K562 (cell line): ENCODE measurements around the gene HCFC1R1. TPM values are rescaled to one million over a fixed set of nuclear protein-coding genes. Genes with fewer than 3 reads are reported as not detected.

Experiments
- ASH1L ChIP-seq: fragments of 450-650 bp; IDR thresholded peaks from 2 replicates; pipeline ENCODE4 v1.6.1; 2018; ENCODE audit warnings: borderline replicate concordance, mild to moderate bottlenecking, low read depth; ENCODE audit not compliant: partially characterized antibody
- CCNT2 ChIP-seq: IDR thresholded peaks from 2 replicates; pipeline ENCODE4 v1.6.1; 2011; ENCODE audit warnings: borderline replicate concordance, low read depth, mild to moderate bottlenecking, moderate library complexity, mixed read lengths, low read length; ENCODE audit not compliant: insufficient read length; ENCODE audit errors: extremely low read depth
- DIDO1 ChIP-seq: fragments of 450-650 bp; IDR thresholded peaks from 2 replicates; pipeline ENCODE4 v1.6.1; 2016; ENCODE audit warnings: low read depth, missing biosample characterization, missing genetic modification characterization
- E2F8 ChIP-seq: fragments of 450-650 bp; IDR thresholded peaks from 2 replicates; pipeline ENCODE4 v1.7.1; 2018; ENCODE audit warnings: mild to moderate bottlenecking, low read depth; ENCODE audit not compliant: partially characterized antibody
- FOXK1 ChIP-seq: sonication (generic); formaldehyde crosslinking; IDR thresholded peaks from 2 replicates; pipeline ENCODE4 v1.8.0; 2022; ENCODE audit warnings: missing genetic modification reagents, mild to moderate bottlenecking, borderline replicate concordance
- MBD2 ChIP-seq: sonication (generic); IDR thresholded peaks from 2 replicates; pipeline ENCODE4 v1.6.1; 2016; ENCODE audit warnings: low read depth, borderline replicate concordance
- PHF8 ChIP-seq: fragments of 200-600 bp; sonication (generic); IDR thresholded peaks from 2 replicates; pipeline ENCODE4 v1.6.1; 2012; ENCODE audit warnings: mixed run types, mild to moderate bottlenecking, inconsistent platforms, low read length, moderate library complexity, borderline replicate concordance
- SAFB ChIP-seq: fragments of 200-400 bp; formaldehyde crosslinking; IDR thresholded peaks from 2 replicates; pipeline ENCODE4 v1.6.1; 2017; ENCODE audit warnings: low read depth, low read length, borderline replicate concordance
- SRSF9 ChIP-seq: fragments of 200-400 bp; formaldehyde crosslinking; IDR thresholded peaks from 2 replicates; pipeline ENCODE4 v1.6.1; 2017; ENCODE audit warnings: low read depth, low read length, borderline replicate concordance
- STAT5A ChIP-seq: IDR thresholded peaks from 2 replicates; pipeline ENCODE4 v1.6.1; 2012; ENCODE audit warnings: low read length, inconsistent platforms, borderline replicate concordance
- ZBTB34 ChIP-seq: fragments of 250-450 bp; sonication (Bioruptor Pico); IDR thresholded peaks from 2 replicates; pipeline ENCODE4 v1.8.0; 2021; ENCODE audit warnings: mild to moderate bottlenecking, moderate library complexity
- ZNF263 ChIP-seq: sonication (generic); formaldehyde crosslinking; IDR thresholded peaks from 2 replicates; pipeline ENCODE4 v1.8.0; 2022; ENCODE audit warnings: mild to moderate bottlenecking, missing genetic modification reagents, borderline replicate concordance
- ZNF3 ChIP-seq: fragments of 250-450 bp; sonication (Bioruptor Pico); IDR thresholded peaks from 2 replicates; pipeline ENCODE4 v1.5.0; 2021; ENCODE audit warnings: mild to moderate bottlenecking, moderate library complexity
- polyA plus RNA-seq, 8 experiments: library from polyadenylated mRNA; depleted of rRNA in 4 of 8; stranded (reverse) in 5 of 8; unstranded in 3 of 8; fragments of >200 nt; fragmentation: Nextera tagmentation in 2 of 8; fragmentation: Illumina TruSeq in 1 of 8; extraction: Ambion mirVana in 2 of 8; extraction: Trizol in 1 of 8; gene quantifications; 2 replicates each; pipeline versions ENCODE4 v1.2.1 to v1.2.3, GENCODE V29; 2011 to 2014; ENCODE audit warnings: inconsistent platforms in 1 of 8, missing spikeins in 1 of 8
- total RNA-seq, 7 experiments: library from RNA; depleted of rRNA in 6 of 7; stranded (reverse); fragments of >200 nt in 6 of 7; fragmentation: Illumina TruSeq in 2 of 7; extraction: Trizol in 2 of 7; gene quantifications; 2 replicates each; pipeline versions ENCODE4 v1.2.1 to v1.2.3, GENCODE V29; 2011 to 2021; ENCODE audit warnings: low replicate concordance in 1 of 7
- TF ChIP-seq, protein P1 (sequence below): sonication (generic); formaldehyde crosslinking; IDR thresholded peaks from 2 replicates; pipeline ENCODE4 v1.8.1; 2023; ENCODE audit warnings: mild to moderate bottlenecking, missing genetic modification reagents

The HCFC1R1 gene
- total and polyA plus RNA-seq, 9 of the 15 experiments (the other 6 are each of a cell fraction or from before 2014, with no cell fraction given): 2.2 to 29.0 (median 11.2) TPM

GRCh38 chr16:2980227-2981176 is 43.2 kb downstream of the HCFC1R1 start, which contains the start of gene PKMYT1 (continued):
- TF ChIP-seq, protein P1, sequence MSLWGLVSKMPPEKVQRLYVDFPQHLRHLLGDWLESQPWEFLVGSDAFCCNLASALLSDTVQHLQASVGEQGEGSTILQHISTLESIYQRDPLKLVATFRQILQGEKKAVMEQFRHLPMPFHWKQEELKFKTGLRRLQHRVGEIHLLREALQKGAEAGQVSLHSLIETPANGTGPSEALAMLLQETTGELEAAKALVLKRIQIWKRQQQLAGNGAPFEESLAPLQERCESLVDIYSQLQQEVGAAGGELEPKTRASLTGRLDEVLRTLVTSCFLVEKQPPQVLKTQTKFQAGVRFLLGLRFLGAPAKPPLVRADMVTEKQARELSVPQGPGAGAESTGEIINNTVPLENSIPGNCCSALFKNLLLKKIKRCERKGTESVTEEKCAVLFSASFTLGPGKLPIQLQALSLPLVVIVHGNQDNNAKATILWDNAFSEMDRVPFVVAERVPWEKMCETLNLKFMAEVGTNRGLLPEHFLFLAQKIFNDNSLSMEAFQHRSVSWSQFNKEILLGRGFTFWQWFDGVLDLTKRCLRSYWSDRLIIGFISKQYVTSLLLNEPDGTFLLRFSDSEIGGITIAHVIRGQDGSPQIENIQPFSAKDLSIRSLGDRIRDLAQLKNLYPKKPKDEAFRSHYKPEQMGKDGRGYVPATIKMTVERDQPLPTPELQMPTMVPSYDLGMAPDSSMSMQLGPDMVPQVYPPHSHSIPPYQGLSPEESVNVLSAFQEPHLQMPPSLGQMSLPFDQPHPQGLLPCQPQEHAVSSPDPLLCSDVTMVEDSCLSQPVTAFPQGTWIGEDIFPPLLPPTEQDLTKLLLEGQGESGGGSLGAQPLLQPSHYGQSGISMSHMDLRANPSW (CRISPR knock-in tag): no peak
- peak; percentile 81 for TF ChIP-seq E2F8
- TF ChIP-seq ZNF263 (CRISPR knock-in tag): no peak; the same call in none of the 2 replicates
- TF ChIP-seq STAT5A: no peak
- no peak for TF ChIP-seq MBD2
- peak; percentile 90 for TF ChIP-seq PHF8
- TF ChIP-seq SRSF9: no peak
- no peak for TF ChIP-seq DIDO1 (tag)
- no peak for TF ChIP-seq ZNF3 (CRISPR knock-in tag)
- no peak for TF ChIP-seq ZBTB34 (CRISPR knock-in tag)
- TF ChIP-seq CCNT2: peak; percentile 93
- no peak for TF ChIP-seq ASH1L
- TF ChIP-seq FOXK1 (CRISPR knock-in tag): no peak
- TF ChIP-seq SAFB: peak; percentile 96
